Activated T-cell treated with anti-CD3 and anti-CD28 coated beads, Interleukin-2, amount 50 U/mL, for 4 hours (primary cell): Measurements from ENCODE around the gene RIPOR2. TPM values are rescaled to one million over a fixed set of nuclear protein-coding genes. Genes with fewer than 3 reads are reported as not detected.
"Not testable (repeated sequence)": the region's sequence is repeated elsewhere in the genome, so short reads cannot be mapped to it uniquely, and the experiment has no call there.

ENCODE experiments used
- ATAC-seq, 2 donors: fragments of 200-7000 bp; cut with Tn5 transposase; one replicate each; pipeline ENCODE4 v1.10.0; 2021
- DNase-seq: peaks from one replicate; pipeline ENCODE4 v3.0.0-alpha.2; 2020
- H3K27me3 Mint-ChIP-seq: one replicate; pipeline ENCODE4 v1.8.0; 2021; ENCODE audit warnings: low read depth, mixed read lengths
- H3K36me3 Mint-ChIP-seq: one replicate; pipeline ENCODE4 v1.8.0; 2022; ENCODE audit warnings: mixed read lengths; ENCODE audit not compliant: insufficient read depth
- H3K4me1 Mint-ChIP-seq: one replicate; pipeline ENCODE4 v1.8.0; 2021; ENCODE audit warnings: low read depth, mixed read lengths
- H3K4me3 Mint-ChIP-seq: one replicate; pipeline ENCODE4 v1.8.0; 2021; ENCODE audit warnings: mild to moderate bottlenecking, moderate library complexity, mixed read lengths
- H3K9me3 Mint-ChIP-seq: one replicate; pipeline ENCODE4 v1.8.0; 2021; ENCODE audit warnings: mixed read lengths
- total RNA-seq, 3 donors: library from RNA; stranded (reverse); gene quantifications; one replicate each; pipeline ENCODE4 v1.2.1, GENCODE V29; 2021

The RIPOR2 gene
- total RNA-seq, 3 donors from 2014 or later, result 14.7 to 17.4 (median 16.8) TPM

DNA sequence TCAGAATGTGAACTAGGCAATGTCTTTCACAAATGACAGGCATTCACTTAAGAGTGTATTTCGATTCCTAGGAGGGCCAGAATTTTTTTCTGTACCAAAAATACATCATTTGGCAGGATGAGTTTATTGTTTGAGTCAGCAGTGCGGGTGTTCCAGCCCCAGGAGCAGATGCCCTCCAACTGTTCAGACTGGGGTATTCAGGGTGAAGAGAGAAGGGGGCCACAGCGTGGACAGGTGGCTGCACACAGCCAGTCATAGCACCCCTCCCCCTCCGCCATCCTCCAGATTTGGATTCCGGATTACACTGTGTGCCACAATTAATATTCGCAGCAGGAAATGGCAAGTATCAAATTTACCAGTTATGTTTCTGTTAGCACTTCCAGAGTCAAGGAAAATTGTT, 38.6 kb downstream of the RIPOR2 start:
- Mint-ChIP-seq H3K4me1 (peaks cover 89% of the 10 kb centered on the region), H3K9me3 (no peaks in the 10 kb centered on the region), H3K27me3 (no peaks in the 10 kb centered on the region), H3K36me3 (peaks cover 20% of the 10 kb centered on the region), H3K4me3 (no peak overlapping the region)
- ATAC-seq (no peak), DNase-seq (no peak)

DNA sequence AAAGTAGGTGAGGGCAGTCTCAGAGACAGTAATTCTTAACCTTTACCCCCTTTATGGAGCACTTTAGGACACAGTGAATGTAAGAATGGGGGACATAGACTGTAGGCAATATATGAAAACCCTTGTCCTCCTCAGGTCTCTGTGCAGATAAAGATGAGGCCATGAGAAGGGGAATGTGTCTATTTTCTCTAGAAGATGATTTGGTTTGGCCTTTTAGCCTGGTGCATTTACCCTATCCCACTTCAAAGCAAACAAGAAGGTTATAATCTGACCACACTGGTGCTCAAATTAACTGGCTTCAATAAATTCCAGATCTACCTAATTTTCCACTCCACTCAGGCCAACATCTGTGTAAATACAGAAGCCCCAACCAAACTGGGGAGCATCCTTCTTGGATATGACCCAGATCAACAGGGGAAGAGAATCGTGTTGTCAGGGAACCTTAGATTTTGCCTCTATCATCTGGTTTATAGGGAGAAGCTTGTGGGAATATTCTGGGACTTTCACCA, 42.4 kb downstream of the RIPOR2 start:
- Mint-ChIP-seq H3K9me3 (no peaks in the 10 kb centered on the region), H3K4me1 (peaks cover 84% of the 10 kb centered on the region)

DNA sequence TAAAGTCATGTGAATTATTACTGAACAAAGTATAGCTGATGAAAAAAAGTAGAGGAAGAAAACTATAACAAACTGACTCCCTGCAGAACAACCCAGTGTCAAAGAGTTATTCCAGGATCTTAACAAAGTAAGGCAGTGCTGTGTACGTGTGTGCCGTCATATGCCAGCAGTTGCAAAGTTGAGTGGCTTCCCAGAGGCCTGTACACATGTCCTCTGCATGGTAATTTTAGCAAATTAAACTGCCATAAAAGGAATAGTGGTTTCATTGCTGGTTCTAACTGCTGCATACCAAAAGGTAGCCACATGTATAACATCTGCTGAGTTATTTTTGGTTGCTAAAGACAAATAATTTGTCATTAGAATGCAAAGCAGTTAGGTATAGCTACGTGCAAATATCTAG, 44.8 kb downstream of the RIPOR2 start:
- DNase-seq, result no peak
- no peaks in the 10 kb centered on the region for H3K9me3 Mint-ChIP-seq
- H3K4me1 Mint-ChIP-seq, result peaks cover 86% of the 10 kb centered on the region
- H3K27me3 Mint-ChIP-seq, result no peaks in the 10 kb centered on the region
- H3K36me3 Mint-ChIP-seq, result peaks cover 17% of the 10 kb centered on the region
- peak overlapping the region; percentile 14 for H3K4me3 Mint-ChIP-seq
- peak in 1 of 2 donors; percentile 24 for ATAC-seq

More for the DNA sequence above, 42.4 kb downstream of the RIPOR2 start:
- H3K4me3 Mint-ChIP-seq, result no peak overlapping the region
- ATAC-seq (peak; percentile 22 to 25), DNase-seq (no peak)
- peaks cover 15% of the 10 kb centered on the region for H3K36me3 Mint-ChIP-seq
- no peaks in the 10 kb centered on the region for H3K27me3 Mint-ChIP-seq

DNA sequence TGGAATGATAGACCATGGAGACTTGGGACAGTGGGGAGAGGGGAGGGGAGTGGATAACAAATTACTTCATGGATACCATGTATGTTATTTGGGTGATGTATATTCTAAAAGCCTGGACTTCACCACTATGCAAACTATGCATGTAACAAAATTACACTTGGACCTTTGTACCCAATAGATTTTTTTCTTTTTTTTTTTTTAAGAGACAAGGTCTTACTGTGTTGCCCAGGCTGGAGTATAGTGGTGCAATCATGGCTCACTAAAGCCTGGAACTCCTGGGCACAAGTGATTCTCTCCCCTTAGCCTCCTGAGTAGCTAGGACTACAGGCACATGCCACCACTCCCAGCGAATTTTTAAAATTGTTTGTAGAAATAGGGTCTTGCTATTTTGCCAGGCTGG, 45.3 kb downstream of the RIPOR2 start:
- Mint-ChIP-seq H3K4me1 (peaks cover 87% of the 10 kb centered on the region), H3K4me3 (no peak overlapping the region), H3K36me3 (peaks cover 19% of the 10 kb centered on the region)

DNA sequence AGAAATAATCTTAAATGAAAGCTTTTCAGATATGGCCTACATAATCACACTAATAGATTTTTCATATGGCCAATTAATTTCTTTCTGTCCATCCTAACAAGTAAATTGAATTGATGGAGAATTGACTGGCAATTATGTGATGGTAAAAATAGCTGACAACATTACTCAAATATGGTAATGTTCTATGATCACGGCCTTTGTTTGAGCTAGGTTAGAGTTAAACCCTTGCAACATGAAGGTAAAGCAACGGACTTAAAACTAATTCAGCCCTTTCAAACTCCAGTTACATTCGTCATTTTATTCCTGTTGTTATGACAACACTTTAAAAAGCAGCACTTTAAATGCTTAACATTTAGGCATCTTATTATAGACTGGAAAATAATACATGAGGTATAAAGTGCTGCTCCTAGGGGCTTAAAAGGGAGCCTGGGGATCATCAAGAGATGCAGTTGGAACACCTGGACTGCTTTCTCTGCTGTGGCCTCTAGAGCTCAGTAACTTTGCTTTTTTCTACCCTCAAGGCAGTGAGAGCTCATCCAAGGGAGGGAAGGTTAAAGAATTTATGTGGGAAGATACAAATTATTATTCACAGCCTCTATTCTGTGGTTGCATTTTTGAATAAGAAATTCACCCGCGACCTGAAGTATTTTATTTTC, 46.9 kb downstream of the RIPOR2 start:
- Mint-ChIP-seq H3K9me3 (no peaks in the 10 kb centered on the region), H3K4me1 (peaks cover 85% of the 10 kb centered on the region), H3K27me3 (no peaks in the 10 kb centered on the region), H3K4me3 (no peak overlapping the region), H3K36me3 (peaks cover 21% of the 10 kb centered on the region)
- DNase-seq (no peak), ATAC-seq (no peak)

More for the DNA sequence above, 45.3 kb downstream of the RIPOR2 start:
- no peak for ATAC-seq
- no peak for DNase-seq
- no peaks in the 10 kb centered on the region for H3K27me3 Mint-ChIP-seq
- no peaks in the 10 kb centered on the region for H3K9me3 Mint-ChIP-seq

DNA sequence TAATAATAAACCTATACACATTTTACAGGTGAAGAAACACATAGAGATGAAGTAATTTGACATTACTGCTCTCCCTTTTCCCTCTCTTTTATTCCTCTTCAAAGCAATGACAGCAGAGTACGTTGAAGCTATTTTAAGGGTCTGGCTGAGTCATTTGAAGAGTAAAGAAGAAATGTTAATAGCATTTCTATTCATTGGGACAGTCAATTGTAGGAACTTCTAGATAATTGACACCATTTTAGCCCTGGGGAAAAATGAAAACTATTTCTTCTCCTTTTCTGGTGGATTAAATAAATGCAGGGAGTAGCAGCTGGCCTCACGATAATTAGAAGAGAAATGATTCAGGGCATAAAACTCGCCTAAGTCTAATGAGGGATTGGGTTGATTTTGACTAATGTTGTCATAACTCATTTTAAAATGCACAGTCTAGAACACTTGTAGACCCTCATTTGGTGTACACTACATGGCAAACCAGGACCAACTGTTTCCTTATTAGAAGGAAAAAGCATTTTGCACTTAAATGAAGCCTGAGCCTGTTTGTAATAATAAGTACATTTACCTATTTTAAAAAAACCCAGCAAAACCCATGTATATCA, 48.1 kb downstream of the RIPOR2 start:
- Mint-ChIP-seq H3K36me3 (peaks cover 21% of the 10 kb centered on the region), H3K9me3 (no peaks in the 10 kb centered on the region), H3K27me3 (no peaks in the 10 kb centered on the region), H3K4me1 (peaks cover 85% of the 10 kb centered on the region), H3K4me3 (no peak overlapping the region)
- no peak for ATAC-seq
- DNase-seq, result no peak

DNA sequence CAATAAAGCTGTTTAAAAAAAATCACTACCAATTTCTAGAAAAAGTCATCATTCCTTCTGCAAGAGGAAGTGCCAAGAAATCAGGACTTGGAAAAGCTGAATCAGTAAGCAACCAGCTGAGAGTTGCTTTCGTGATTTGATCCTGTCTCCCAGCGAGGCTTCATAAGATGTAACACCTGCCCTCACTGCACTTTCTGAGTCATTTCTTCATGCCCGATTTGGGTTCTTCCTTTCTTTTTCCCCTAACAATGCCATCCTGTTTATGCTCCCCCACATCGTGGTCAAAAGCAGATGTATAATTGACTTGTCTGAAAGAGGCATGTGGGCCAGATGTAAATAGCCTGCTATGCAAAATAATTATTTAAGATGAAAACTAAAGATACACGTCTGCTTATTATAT, 52.1 kb downstream of the RIPOR2 start:
- no peaks in the 10 kb centered on the region for H3K9me3 Mint-ChIP-seq
- H3K27me3 Mint-ChIP-seq, result no peaks in the 10 kb centered on the region
- DNase-seq (peak; percentile 27), ATAC-seq (peak; percentile 79 to 81)
- peaks cover 27% of the 10 kb centered on the region for H3K36me3 Mint-ChIP-seq
- H3K4me1 Mint-ChIP-seq, result peaks cover 88% of the 10 kb centered on the region
- H3K4me3 Mint-ChIP-seq, result peak overlapping the region; percentile 66

DNA sequence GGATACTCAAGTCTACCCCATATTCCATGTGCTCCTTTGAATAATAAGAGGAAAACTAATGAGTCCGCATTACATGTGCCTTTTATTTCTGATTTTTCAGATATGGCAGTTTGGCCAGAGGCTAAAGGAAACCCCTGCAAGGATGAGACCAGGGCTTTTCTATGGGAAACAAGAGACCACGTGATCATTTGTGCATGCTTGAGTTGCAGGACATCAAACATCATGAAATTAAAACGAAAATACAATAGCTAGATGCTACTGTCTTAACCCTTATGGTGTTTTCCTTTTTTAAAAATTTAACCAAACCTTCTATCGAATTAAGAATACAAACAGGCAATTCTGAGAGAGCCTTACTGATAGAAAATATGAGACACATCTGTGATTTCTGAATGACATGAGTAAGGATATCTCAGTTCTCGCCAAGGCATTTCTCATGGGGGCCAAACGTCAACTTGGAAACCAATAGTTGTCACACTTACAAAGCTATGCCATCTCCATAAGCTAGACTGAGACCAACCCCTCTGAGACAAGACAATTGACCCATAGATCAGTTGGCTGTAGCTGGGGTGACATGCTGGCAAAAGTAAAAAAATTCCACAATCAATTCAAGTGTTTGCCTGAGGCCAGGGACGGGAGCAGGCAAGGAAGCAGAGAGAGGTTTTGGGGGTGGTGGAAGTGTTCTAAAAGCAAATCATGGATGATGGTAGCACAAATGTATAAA, 52.8 kb downstream of the RIPOR2 start:
- Mint-ChIP-seq H3K4me1 (peaks cover 87% of the 10 kb centered on the region), H3K9me3 (peaks cover 1% of the 10 kb centered on the region), H3K4me3 (peak overlapping the region; percentile 66), H3K27me3 (no peaks in the 10 kb centered on the region), H3K36me3 (peaks cover 30% of the 10 kb centered on the region)
- DNase-seq, result no peak
- peak; percentile 54 to 64 for ATAC-seq

DNA sequence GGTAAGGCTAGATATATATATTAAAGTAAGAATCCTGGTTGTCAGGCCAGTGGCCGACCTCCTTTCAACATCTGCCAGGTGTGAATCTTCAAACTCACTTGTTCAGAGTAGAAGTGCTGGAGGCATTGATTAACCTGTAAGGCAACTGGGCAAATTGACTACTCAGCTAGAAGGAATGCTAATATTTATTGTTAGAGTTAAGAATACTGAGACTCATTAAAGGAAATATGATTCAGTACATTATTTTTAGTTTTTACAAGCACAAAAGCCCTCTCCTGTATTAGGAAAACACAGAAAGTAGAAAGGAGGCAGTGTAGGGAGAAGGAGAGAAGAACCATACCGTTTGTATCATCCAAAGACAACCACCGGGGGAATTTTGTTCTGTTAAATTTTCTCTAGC, 53.5 kb downstream of the RIPOR2 start:
- H3K27me3 Mint-ChIP-seq, result no peaks in the 10 kb centered on the region
- peaks cover 5% of the 10 kb centered on the region for H3K9me3 Mint-ChIP-seq
- DNase-seq, result no peak
- H3K36me3 Mint-ChIP-seq, result peaks cover 37% of the 10 kb centered on the region
- H3K4me3 Mint-ChIP-seq, result no peak overlapping the region
- ATAC-seq, result no peak
- H3K4me1 Mint-ChIP-seq, result peaks cover 87% of the 10 kb centered on the region

DNA sequence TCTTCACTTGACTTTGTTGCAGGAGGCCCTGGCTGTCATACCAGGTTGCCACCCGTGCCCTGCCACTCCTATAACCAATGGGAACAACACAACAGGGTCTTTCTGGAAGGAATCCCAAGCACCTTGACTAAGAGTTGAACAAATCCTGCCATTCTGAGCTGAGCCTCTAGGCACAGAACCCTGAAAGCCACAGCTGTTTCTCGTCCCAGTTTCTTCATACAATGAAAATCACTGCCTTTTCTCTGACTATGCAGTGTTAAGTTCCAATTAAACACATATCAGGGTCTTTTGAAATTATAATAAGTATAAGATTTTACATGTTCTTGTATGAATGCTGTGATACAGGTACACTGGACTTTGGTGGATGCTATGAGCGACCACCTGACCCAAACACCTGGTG, 54.4 kb downstream of the RIPOR2 start:
- peaks cover 42% of the 10 kb centered on the region for H3K36me3 Mint-ChIP-seq
- H3K4me1 Mint-ChIP-seq, result peaks cover 86% of the 10 kb centered on the region
- H3K27me3 Mint-ChIP-seq, result no peaks in the 10 kb centered on the region
- peaks cover 5% of the 10 kb centered on the region for H3K9me3 Mint-ChIP-seq
- ATAC-seq, result no peak
- no peak for DNase-seq
- H3K4me3 Mint-ChIP-seq, result no peak overlapping the region

DNA sequence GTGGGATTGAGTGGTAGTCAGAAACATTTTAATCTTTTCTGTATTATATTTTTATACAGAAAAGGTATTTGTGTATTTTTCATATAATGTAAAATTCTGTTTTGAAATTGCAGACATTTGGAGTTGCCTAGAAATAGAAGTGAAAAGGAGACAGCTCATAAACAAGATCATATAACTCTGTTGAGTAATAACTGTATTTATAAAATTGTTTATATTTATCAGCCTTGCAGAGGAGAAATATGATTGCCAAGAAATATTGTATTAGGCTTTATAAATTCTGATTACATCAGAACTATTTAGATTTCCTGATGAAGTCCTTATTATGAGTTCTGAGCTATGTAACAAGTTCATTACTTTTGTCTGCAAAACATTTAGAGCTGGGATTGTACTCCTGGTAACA, 55.3 kb downstream of the RIPOR2 start:
- no peaks in the 10 kb centered on the region for H3K27me3 Mint-ChIP-seq
- ATAC-seq (no peak), DNase-seq (no peak)
- H3K9me3 Mint-ChIP-seq, result peaks cover 5% of the 10 kb centered on the region
- H3K36me3 Mint-ChIP-seq, result peaks cover 42% of the 10 kb centered on the region
- H3K4me1 Mint-ChIP-seq, result peaks cover 87% of the 10 kb centered on the region
- no peak overlapping the region for H3K4me3 Mint-ChIP-seq

DNA sequence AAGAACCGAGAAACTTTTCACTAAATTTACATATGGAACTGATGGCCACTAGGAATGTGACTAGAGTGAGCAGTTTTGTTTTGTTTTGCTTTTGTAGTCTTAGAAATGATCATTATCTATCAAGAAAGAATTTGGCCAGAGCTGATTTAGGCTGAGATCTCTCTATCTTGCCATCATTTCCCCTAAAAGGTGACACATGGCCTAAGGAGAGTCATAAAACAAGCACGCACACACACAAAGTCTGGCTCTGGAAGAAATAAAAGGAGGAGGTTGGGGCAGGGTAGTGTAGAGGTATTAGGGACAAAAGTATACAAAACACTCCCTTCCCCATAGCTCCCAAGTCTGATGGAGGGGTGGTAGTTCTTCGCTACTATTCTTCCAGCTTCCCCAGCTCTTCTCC, 56.4 kb downstream of the RIPOR2 start:
- H3K27me3 Mint-ChIP-seq, result no peaks in the 10 kb centered on the region
- ATAC-seq, result no peak
- peaks cover 87% of the 10 kb centered on the region for H3K4me1 Mint-ChIP-seq
- H3K9me3 Mint-ChIP-seq, result peaks cover 5% of the 10 kb centered on the region
- no peak overlapping the region for H3K4me3 Mint-ChIP-seq
- no peak for DNase-seq
- H3K36me3 Mint-ChIP-seq, result peaks cover 46% of the 10 kb centered on the region

DNA sequence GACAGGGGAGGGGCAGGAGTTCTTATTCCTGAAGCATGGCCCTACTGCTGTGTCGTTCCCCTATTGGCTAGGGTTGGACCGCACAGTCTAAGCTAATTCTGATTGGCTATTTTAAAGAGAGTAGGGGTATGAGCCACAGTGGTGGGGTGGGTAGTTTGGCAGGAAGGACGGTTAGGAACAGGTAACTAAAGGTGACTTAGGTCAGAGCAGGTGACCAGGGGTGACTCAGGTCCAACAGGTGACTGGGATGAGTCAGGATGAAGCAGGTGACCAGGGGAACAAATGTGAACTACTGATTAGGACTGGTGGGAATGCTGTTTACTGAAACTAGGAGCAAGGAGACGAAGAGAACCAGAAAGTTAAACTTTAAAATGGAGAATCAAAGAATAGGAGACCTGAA, 58.0 kb downstream of the RIPOR2 start:
- Mint-ChIP-seq H3K36me3 (peaks cover 55% of the 10 kb centered on the region), H3K4me1 (peaks cover 82% of the 10 kb centered on the region)
- not testable (repeated sequence) for DNase-seq, H3K4me3 Mint-ChIP-seq, H3K27me3 Mint-ChIP-seq, ATAC-seq, H3K9me3 Mint-ChIP-seq

DNA sequence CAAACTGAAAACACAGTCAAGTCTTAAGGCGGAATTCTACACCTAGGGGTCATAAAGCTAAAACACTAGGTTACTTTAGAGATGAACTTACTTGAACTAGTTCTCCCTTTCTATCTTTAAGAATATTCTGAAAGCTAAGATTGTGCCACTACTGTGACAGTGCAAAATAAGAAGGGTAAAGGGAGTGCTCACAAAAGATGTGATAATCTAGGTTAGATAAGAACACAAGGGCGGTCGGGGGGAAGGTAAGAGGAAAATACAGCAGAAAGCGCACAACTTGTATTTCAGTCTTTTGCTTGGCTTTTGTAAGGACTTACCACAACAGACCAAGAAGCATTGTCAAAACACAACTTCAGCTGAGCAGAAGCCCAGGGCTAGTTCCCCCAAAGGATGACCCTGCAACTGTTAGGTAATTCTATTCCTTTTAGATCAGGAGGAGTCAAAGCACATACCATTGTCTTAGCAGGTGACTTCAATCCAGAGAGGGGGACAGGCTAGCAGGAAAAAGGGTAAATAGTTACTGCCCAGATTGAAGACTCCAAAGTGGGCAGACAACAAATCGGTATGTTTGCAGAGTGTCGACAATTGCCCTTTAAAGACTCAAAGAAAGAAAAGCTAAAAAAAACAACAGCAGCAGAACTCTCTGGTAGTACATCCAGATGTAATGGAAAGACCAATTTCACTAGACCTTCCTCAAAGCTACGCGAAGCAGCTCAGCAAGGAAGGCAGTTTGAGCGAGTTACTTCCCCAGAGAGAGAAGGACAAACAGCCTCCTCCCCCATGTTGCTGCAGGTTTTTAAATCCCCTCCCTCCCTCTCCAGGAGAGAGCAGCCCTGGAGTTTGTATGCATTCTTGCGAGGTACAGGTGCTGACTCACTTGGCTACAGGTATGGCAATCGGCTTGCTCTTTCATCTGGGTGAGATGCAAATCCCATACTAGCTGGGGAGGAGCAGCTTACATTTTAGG, 59.0 kb downstream of the RIPOR2 start:
- ATAC-seq (no peak), DNase-seq (no peak)
- Mint-ChIP-seq H3K4me3 (no peak overlapping the region), H3K9me3 (peaks cover 5% of the 10 kb centered on the region), H3K27me3 (no peaks in the 10 kb centered on the region), H3K4me1 (peaks cover 78% of the 10 kb centered on the region), H3K36me3 (peaks cover 57% of the 10 kb centered on the region)
